Embryonic facial prominence (tissue), 1 donor: ENCODE results near the gene SMCP.

Experiments used
- DNase-seq: peaks from one replicate; pipeline ENCODE4 v3.0.0-alpha.2; 2016; ENCODE audit errors: extremely low spot score

SMCP gene

GRCh38 chr1:152886758-152887409 is 8.8 kb downstream of the SMCP start:
- DNase-seq, result no peak

GRCh38 chr1:152888126-152888525 is 10.0 kb downstream of the SMCP start:
- no peak for DNase-seq

GRCh38 chr1:152899027-152899426 is 20.9 kb downstream of the SMCP start:
- DNase-seq, result no peak

- no peak for DNase-seq
Observed at GRCh38 chr1:152899883-152900282, 21.8 kb downstream of the SMCP start.

- DNase-seq, result no peak
Observed at GRCh38 chr1:152901631-152902030, 23.5 kb downstream of the SMCP start.

GRCh38 chr1:152902636-152903035 is 24.5 kb downstream of the SMCP start:
- no peak for DNase-seq

GRCh38 chr1:152904688-152905440 is 26.7 kb downstream of the SMCP start:
- no peak for DNase-seq

- no peak for DNase-seq
Observed at GRCh38 chr1:152906023-152906565, 28.0 kb downstream of the SMCP start.

- no peak for DNase-seq
Observed at GRCh38 chr1:152907686-152908601, 29.8 kb downstream of the SMCP start, which contains the start of gene IVL. Gene IVL, plus strand, starts transcription at chr1:152908546. Its CDS starts 1,252 bp downstream, at chr1:152909798.

- DNase-seq, result no peak
Observed at GRCh38 chr1:152909206-152909605, 31.1 kb downstream of the SMCP start.

GRCh38 chr1:152912471-152912870 is 34.3 kb downstream of the SMCP start:
- DNase-seq, result no peak

GRCh38 chr1:152912900-152913299 is 34.8 kb downstream of the SMCP start:
- no peak for DNase-seq

- DNase-seq, result no peak
Observed at GRCh38 chr1:152917794-152918193, 39.7 kb downstream of the SMCP start.

- DNase-seq, result no peak
Observed at GRCh38 chr1:152919071-152919470, 40.9 kb downstream of the SMCP start.

- DNase-seq, result no peak
Observed at GRCh38 chr1:152924191-152924590, 46.1 kb downstream of the SMCP start.

GRCh38 chr1:152926091-152926490 is 48.0 kb downstream of the SMCP start:
- no peak for DNase-seq

GRCh38 chr1:152928671-152929070 is 50.5 kb downstream of the SMCP start:
- DNase-seq, result no peak

- DNase-seq, result no peak
Observed at GRCh38 chr1:152932170-152932811, 54.2 kb downstream of the SMCP start.

- no peak for DNase-seq
Observed at GRCh38 chr1:152933196-152933595, 55.1 kb downstream of the SMCP start.
